K562 (cell line): Measurements from ENCODE around the gene TTC32. TPM values are rescaled to one million over a fixed set of nuclear protein-coding genes. Genes with fewer than 3 reads are reported as not detected.

Experiments
- ATAC-seq: fragments of 200-7000 bp; cut with Tn5 transposase; 3 replicates; pipeline ENCODE4 v1.9.1; 2020; ENCODE audit warnings: moderate library complexity
- BruUV-seq: library from RNA; stranded (reverse); fragments of 400-500 nt; replicated peaks from 2 replicates; lab custom pipeline; 2021; lab: Mats Ljungman, UMichigan
- CTCF ChIA-PET: fragments of 300-600 bp; formaldehyde crosslinking; extraction: SDS; loops from one replicate; lab custom pipeline; 2021; ENCODE audit warnings: low intra/inter-chr PET ratio; lab: Yijun Ruan, JAX
- POLR2A ChIA-PET: fragments of 300-600, 350-650 bp; sonication (Branson Sonifier 250); formaldehyde crosslinking; extraction: SDS; loops from one replicate; lab custom pipeline; 2021; ENCODE audit warnings: antibody characterized with exemption, inconsistent platforms; lab: Yijun Ruan, JAX
- DNase-seq, 4 experiments: peaks; one replicate each; pipeline versions ENCODE4 v3.0.0 to v3.0.0-alpha.2; 2011 to 2018; ENCODE audit warnings: low spot score in 3 of 4, mixed read lengths in 3 of 4; ENCODE audit errors: extremely low read depth in 1 of 4
- FAIRE-seq: peaks from 2 replicates; lab custom pipeline; 2011; peaks lifted over from hg19 to GRCh38; lab: Jason Lieb, UNC
- H2AFZ ChIP-seq: 2 replicates; pipeline ENCODE4 v1.6.0; 2011; ENCODE audit warnings: low read depth, low read length, control low read depth, inconsistent platforms
- H3K27ac ChIP-seq: fragments of 200-600 bp; 3 replicates; pipeline ENCODE4 v1.8.0; 2011; ENCODE audit warnings: low read depth, mild to moderate bottlenecking, control low read depth, inconsistent platforms, low read length, moderate library complexity, mixed read lengths; ENCODE audit errors: extremely low read depth
- H3K27me3 ChIP-seq, 2 experiments: fragments of 300-600 bp in 1 of 2; 2 replicates in 1 of 2; 3 replicates in 1 of 2; pipeline versions ENCODE4 v1.6.0 to v1.8.0; 2011; ENCODE audit warnings: inconsistent platforms in 2 of 2, low read length in 2 of 2, mild to moderate bottlenecking in 1 of 2, mixed read lengths in 1 of 2, moderate library complexity in 1 of 2; ENCODE audit not compliant: control insufficient read depth in 2 of 2, insufficient read depth in 2 of 2
- H3K36me3 ChIP-seq: fragments of 300-600 bp; 3 replicates; pipeline ENCODE4 v1.8.0; 2011; ENCODE audit warnings: mild to moderate bottlenecking, low read length, inconsistent platforms; ENCODE audit not compliant: control insufficient read depth, insufficient read depth
- H3K4me1 ChIP-seq, 2 experiments: fragments of 200-600 bp in 1 of 2; replicated peaks in 1 of 2; 2 replicates in 1 of 2; 3 replicates in 1 of 2; pipeline versions ENCODE4 v1.5.1 to v1.8.0; 2011; ENCODE audit warnings: inconsistent platforms in 2 of 2, low read length in 2 of 2, mild to moderate bottlenecking in 1 of 2, mixed read lengths in 1 of 2, moderate library complexity in 1 of 2; ENCODE audit not compliant: control insufficient read depth in 2 of 2, insufficient read depth in 2 of 2
- H3K4me2 ChIP-seq: 2 replicates; pipeline ENCODE4 v1.6.1; 2011; ENCODE audit warnings: low read length, control low read depth, inconsistent platforms, mixed read lengths; ENCODE audit not compliant: insufficient read depth
- H3K4me3 ChIP-seq: fragments of 200-600 bp; sonication (generic), shearing (Covaris generic); 2 replicates; pipeline ENCODE4 v1.5.1; 2016; ENCODE audit warnings: control low read depth, inconsistent platforms
- H3K79me2 ChIP-seq: fragments of 200-600 bp; 3 replicates; pipeline ENCODE4 v1.8.0; 2011; ENCODE audit warnings: low read length, inconsistent platforms; ENCODE audit not compliant: control insufficient read depth, insufficient read depth
- H3K9ac ChIP-seq, 2 experiments: 2 replicates each; pipeline versions ENCODE4 v1.6.0 to v1.6.1; 2011; ENCODE audit warnings: low read depth in 2 of 2, low read length in 2 of 2, control low read depth in 1 of 2, inconsistent platforms in 1 of 2, mild to moderate bottlenecking in 1 of 2, mixed read lengths in 1 of 2; ENCODE audit not compliant: insufficient read depth in 1 of 2
- H3K9me1 ChIP-seq: one replicate; pipeline ENCODE4 v1.6.0; 2011; ENCODE audit warnings: inconsistent platforms, mild to moderate bottlenecking, low read length, moderate library complexity; ENCODE audit not compliant: control insufficient read depth, insufficient read depth
- H3K9me3 ChIP-seq: replicated peaks from 2 replicates; pipeline ENCODE4 v1.5.1; 2011; ENCODE audit warnings: low read depth, low read length, inconsistent platforms; ENCODE audit not compliant: control insufficient read depth, insufficient read depth
- H4K20me1 ChIP-seq: replicated peaks from 2 replicates; pipeline ENCODE4 v1.6.1; 2011; ENCODE audit warnings: low read length, inconsistent platforms, mixed read lengths; ENCODE audit not compliant: control insufficient read depth, insufficient read depth
- ADNP ChIP-seq: fragments of 200-800 bp; sonication (Bioruptor generic); IDR thresholded peaks from 2 replicates; pipeline ENCODE4 v1.6.1; 2016; ENCODE audit warnings: missing genetic modification characterization, missing compliant biosample characterization
- BHLHE40 ChIP-seq: IDR thresholded peaks from 2 replicates; pipeline ENCODE4 v1.6.1; 2011; ENCODE audit warnings: low read length, improper control_type of control experiment
- CREBBP ChIP-seq: IDR thresholded peaks from one replicate; pipeline ENCODE4 v1.6.1; 2012; ENCODE audit warnings: low read depth, mild to moderate bottlenecking, control low read depth, inconsistent platforms, low read length
- EGR1 ChIP-seq: fragments of 450-650 bp; conservative IDR thresholded peaks from 2 replicates; pipeline ENCODE4 v1.6.1; 2017; ENCODE audit warnings: mild to moderate bottlenecking
- GATAD2B ChIP-seq: fragments of 450-650 bp; IDR thresholded peaks from 2 replicates; pipeline ENCODE4 v1.6.1; 2017; ENCODE audit warnings: mild to moderate bottlenecking, borderline replicate concordance
- GTF2F1 ChIP-seq: IDR thresholded peaks from 2 replicates; pipeline ENCODE4 v1.6.1; 2011; ENCODE audit warnings: low read depth, low read length, improper control_type of control experiment
- HMG20B ChIP-seq: fragments of 250-450 bp; sonication (Bioruptor Pico); IDR thresholded peaks from 2 replicates; pipeline ENCODE4 v1.5.0; 2021; ENCODE audit warnings: mild to moderate bottlenecking
- MTA1 ChIP-seq: fragments of 450-650 bp; IDR thresholded peaks from 2 replicates; pipeline ENCODE4 v1.6.1; 2017; ENCODE audit warnings: borderline replicate concordance
- SMARCB1 ChIP-seq: IDR thresholded peaks from 2 replicates; pipeline ENCODE4 v1.6.1; 2011; ENCODE audit warnings: improper control_type of control experiment, low read depth; ENCODE audit not compliant: insufficient read length
- SPI1 ChIP-seq: IDR thresholded peaks from 2 replicates; pipeline ENCODE4 v1.6.1; 2011; ENCODE audit warnings: low read depth, low read length, control low read depth, borderline replicate concordance
- TCFL5 ChIP-seq: fragments of 250-450 bp; sonication (Bioruptor Pico); conservative IDR thresholded peaks from 2 replicates; pipeline ENCODE4 v1.6.1; 2021; ENCODE audit warnings: mild to moderate bottlenecking, moderate library complexity, matching md5 sums
- ZBTB7A ChIP-seq: IDR thresholded peaks from 2 replicates; pipeline ENCODE4 v1.6.1; 2011; ENCODE audit warnings: low read depth, mild to moderate bottlenecking, low read length, moderate library complexity, borderline replicate concordance; ENCODE audit not compliant: control insufficient read depth
- ZFP30 ChIP-seq: fragments of 250-450 bp; sonication (Bioruptor Pico); IDR thresholded peaks from 2 replicates; pipeline ENCODE4 v1.8.0; 2022; ENCODE audit warnings: moderate library complexity, mild to moderate bottlenecking, inconsistent platforms, borderline replicate concordance
- ZKSCAN8 ChIP-seq: fragments of 200-800 bp; sonication (Bioruptor generic); IDR thresholded peaks from 2 replicates; pipeline ENCODE4 v1.6.1; 2016; ENCODE audit warnings: missing genetic modification characterization, missing compliant biosample characterization
- ZNF197 ChIP-seq: fragments of 200-800 bp; sonication (Bioruptor generic); IDR thresholded peaks from 2 replicates; pipeline ENCODE4 v1.6.1; 2016; ENCODE audit warnings: low read depth, missing genetic modification characterization, missing compliant biosample characterization
- ZNF778 ChIP-seq: fragments of 450-650 bp; formaldehyde crosslinking; IDR thresholded peaks from 2 replicates; pipeline ENCODE4 v1.4.0; 2020; ENCODE audit warnings: mild to moderate bottlenecking, moderate library complexity
- WGBS: fragments of 100-300 bp; shearing (Covaris generic); methylation state at CpG from one replicate; pipeline ENCODE4 v1.1.6; 2016; ENCODE audit warnings: low coverage, mixed read lengths; ENCODE audit not compliant: insufficient coverage; ENCODE audit errors: missing lambda C conversion rate; 5-methylcytosine and 5-hydroxymethylcytosine counted together
- in situ Hi-C: fragments of 300-500 bp; cut with MboI; formaldehyde crosslinking; loops from 4 replicates; pipeline ENCODE4 v1.15.0; 2018; ENCODE audit warnings: inconsistent platforms, mixed read lengths
- intact Hi-C: fragments of 100-400 bp; cut with micrococcal nuclease; formaldehyde crosslinking; loops from 2 replicates; pipeline ENCODE4 v1.14.2; 2022
- polyA plus RNA-seq, 8 experiments: library from polyadenylated mRNA; depleted of rRNA in 4 of 8; stranded (reverse) in 5 of 8; unstranded in 3 of 8; fragments of >200 nt; fragmentation: Nextera tagmentation in 2 of 8; fragmentation: Illumina TruSeq in 1 of 8; extraction: Ambion mirVana in 2 of 8; extraction: Trizol in 1 of 8; gene quantifications; 2 replicates each; pipeline versions ENCODE4 v1.2.1 to v1.2.3, GENCODE V29; 2011 to 2014; ENCODE audit warnings: inconsistent platforms in 1 of 8, missing spikeins in 1 of 8
- total RNA-seq, 7 experiments: library from RNA; depleted of rRNA in 6 of 7; stranded (reverse); fragments of >200 nt in 6 of 7; fragmentation: Illumina TruSeq in 2 of 7; extraction: Trizol in 2 of 7; gene quantifications; 2 replicates each; pipeline versions ENCODE4 v1.2.1 to v1.2.3, GENCODE V29; 2011 to 2021; ENCODE audit warnings: low replicate concordance in 1 of 7
- TF ChIP-seq, protein P1 (sequence below): sonication (generic); formaldehyde crosslinking; IDR thresholded peaks from 2 replicates; pipeline ENCODE4 v1.9.0; 2022; ENCODE audit warnings: mild to moderate bottlenecking, missing genetic modification reagents
- TF ChIP-seq, protein P2 (sequence below): fragments of 450-650 bp; IDR thresholded peaks from 2 replicates; pipeline ENCODE4 v1.6.1; 2016

Gene TTC32
- total and polyA plus RNA-seq, 9 of the 15 experiments (the other 6 are each of a cell fraction or from before 2014, with no cell fraction given), result 27.6 to 71.4 (median 52.6) TPM

DNA sequence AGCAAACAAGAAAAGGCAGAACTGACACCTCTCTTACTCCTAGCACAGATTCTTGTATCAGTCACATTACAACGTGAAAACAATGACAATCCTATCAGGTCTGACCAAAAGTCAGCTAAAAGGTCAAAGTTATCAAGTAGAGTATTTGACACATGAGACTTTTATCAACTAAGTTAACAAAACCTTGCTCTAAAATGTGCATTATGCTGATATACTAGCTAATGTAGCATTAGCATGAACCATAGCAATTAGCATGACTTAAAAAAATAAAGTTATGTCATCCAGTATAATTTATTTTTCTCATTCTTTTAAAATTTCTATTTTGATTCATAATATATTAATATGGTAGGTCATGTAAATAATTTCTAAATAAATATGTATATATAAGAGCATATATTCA is 41.4 kb upstream of the TTC32 start:
- no peak overlapping the region for H3K4me3 ChIP-seq
- no peak overlapping the region for H3K27ac ChIP-seq
- TF ChIP-seq ZFP30, result no peak
- no peak for TF ChIP-seq ZNF778
- TF ChIP-seq, protein P1, sequence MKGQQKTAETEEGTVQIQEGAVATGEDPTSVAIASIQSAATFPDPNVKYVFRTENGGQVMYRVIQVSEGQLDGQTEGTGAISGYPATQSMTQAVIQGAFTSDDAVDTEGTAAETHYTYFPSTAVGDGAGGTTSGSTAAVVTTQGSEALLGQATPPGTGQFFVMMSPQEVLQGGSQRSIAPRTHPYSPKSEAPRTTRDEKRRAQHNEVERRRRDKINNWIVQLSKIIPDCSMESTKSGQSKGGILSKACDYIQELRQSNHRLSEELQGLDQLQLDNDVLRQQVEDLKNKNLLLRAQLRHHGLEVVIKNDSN (CRISPR knock-in tag), result no peak
- TF ChIP-seq ADNP (tag), result no peak
- TF ChIP-seq BHLHE40, result no peak
- no peak for TF ChIP-seq ZBTB7A
- no peaks in the 10 kb centered on the region for H4K20me1 ChIP-seq
- no peaks in the 10 kb centered on the region for H3K9me3 ChIP-seq
- no peaks in the 10 kb centered on the region for H3K9me1 ChIP-seq
- no TSS peak for BruUV-seq
- intact Hi-C loops (no loop called here), in situ Hi-C loops (no loop called here)
- ATAC-seq, result no peak
- no peak for FAIRE-seq
- DNase-seq, result no peak
- ChIA-PET POLR2A (no interaction called here), CTCF (no interaction called here)
- H3K27me3 ChIP-seq, result no peaks in the 10 kb centered on the region
- H2AFZ ChIP-seq, result no peak overlapping the region
- H3K4me1 ChIP-seq, result no peaks in the 10 kb centered on the region
- no peaks in the 10 kb centered on the region for H3K79me2 ChIP-seq
- no peak overlapping the region for H3K9ac ChIP-seq
- peaks cover 3% of the 10 kb centered on the region; the same call in 1 of the 3 replicates for H3K36me3 ChIP-seq
- H3K4me2 ChIP-seq, result no peak overlapping the region
- WGBS, result 0% methylated on average over 1 of the region's 1 CpG

DNA sequence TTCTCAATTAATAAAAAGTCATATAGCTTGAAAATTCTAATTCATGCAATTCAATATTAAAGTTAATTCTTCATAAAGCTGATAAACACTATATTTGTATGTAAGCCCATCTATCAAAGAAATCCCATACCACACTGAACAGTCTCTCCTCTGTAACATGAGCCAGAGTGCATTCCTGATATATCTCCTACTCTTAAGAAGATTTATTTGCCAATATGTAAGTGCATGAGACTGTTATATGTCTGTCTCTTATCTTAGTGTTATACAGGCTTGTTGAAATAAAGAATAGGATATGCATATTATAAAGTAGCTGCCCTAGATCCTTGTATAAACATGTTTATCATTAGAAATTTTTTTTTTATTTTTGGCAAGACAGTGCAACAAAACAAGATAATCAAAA is 40.4 kb upstream of the TTC32 start:
- Histone ChIP-seq H2AFZ (no peak overlapping the region), H3K9ac (no peak overlapping the region), H3K79me2 (no peaks in the 10 kb centered on the region), H3K27ac (no peak overlapping the region), H3K36me3 (peaks cover 11% of the 10 kb centered on the region; the same call in 1 of the 3 replicates), H4K20me1 (no peaks in the 10 kb centered on the region), H3K27me3 (no peaks in the 10 kb centered on the region), H3K9me3 (no peaks in the 10 kb centered on the region), H3K4me2 (no peak overlapping the region), H3K4me1 (no peaks in the 10 kb centered on the region), H3K4me3 (no peak overlapping the region), H3K9me1 (no peaks in the 10 kb centered on the region)
- CTCF ChIA-PET, result no interaction called here
- FAIRE-seq (no peak), DNase-seq (no peak), ATAC-seq (no peak)
- no TSS peak for BruUV-seq
- intact Hi-C loops, result no loop called here
- in situ Hi-C loops, result no loop called here
- TF ChIP-seq HMG20B (CRISPR knock-in tag) (no peak), ZNF197 (no peak), GTF2F1 (no peak), TCFL5 (CRISPR knock-in tag) (no peak), SPI1 (no peak), ZKSCAN8 (no peak), CREBBP (no peak), GATAD2B (no peak), EGR1 (no peak), SMARCB1 (no peak), MTA1 (no peak)
- TF ChIP-seq, protein P2, sequence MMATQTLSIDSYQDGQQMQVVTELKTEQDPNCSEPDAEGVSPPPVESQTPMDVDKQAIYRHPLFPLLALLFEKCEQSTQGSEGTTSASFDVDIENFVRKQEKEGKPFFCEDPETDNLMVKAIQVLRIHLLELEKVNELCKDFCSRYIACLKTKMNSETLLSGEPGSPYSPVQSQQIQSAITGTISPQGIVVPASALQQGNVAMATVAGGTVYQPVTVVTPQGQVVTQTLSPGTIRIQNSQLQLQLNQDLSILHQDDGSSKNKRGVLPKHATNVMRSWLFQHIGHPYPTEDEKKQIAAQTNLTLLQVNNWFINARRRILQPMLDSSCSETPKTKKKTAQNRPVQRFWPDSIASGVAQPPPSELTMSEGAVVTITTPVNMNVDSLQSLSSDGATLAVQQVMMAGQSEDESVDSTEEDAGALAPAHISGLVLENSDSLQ, result no peak
- POLR2A ChIA-PET, result no interaction called here
